ENCODE results near the gene PDCD4. TPM values are rescaled to one million over a fixed set of nuclear protein-coding genes. Genes with fewer than 3 reads are reported as not detected.

The PDCD4 gene
- total and polyA plus RNA-seq, 2 of the 8 experiments (the other 6 are each of a cell fraction or from before 2014, with no cell fraction given) = 3.3 to 26.8 TPM

GRCh38 chr10:110858297-110858934 is 13.3 kb upstream of the PDCD4 start:
- no peak overlapping the region for H3K4me3 ChIP-seq (ENCODE audit: extremely low read depth in 1 of 4, insufficient read depth in 2 of 4, low read depth in 3 of 4, low read length in 4 of 4)
- FAIRE-seq = no peak
- POLR2A ChIA-PET (ENCODE audit: partially characterized antibody) = no interaction called here
- no peak for TF ChIP-seq HDAC6 (IDR thresholded peaks at IDR 0.05; ENCODE audit: low read depth, low read length)
- no peak for TF ChIP-seq MAFK (IDR thresholded peaks at IDR 0.05; ENCODE audit: low read depth, low read length)
- TF ChIP-seq GTF2F1 (IDR thresholded peaks at IDR 0.05; ENCODE audit: borderline replicate concordance, low read depth, low read length) = no peak
- no peak for TF ChIP-seq NRF1 (IDR thresholded peaks at IDR 0.05; ENCODE audit: low read depth, low read length)
- no peak for TF ChIP-seq PHF8 (conservative IDR thresholded peaks at IDR 0.05; ENCODE audit: low read depth, low read length)
- no peak for TF ChIP-seq CHD1 (IDR thresholded peaks at IDR 0.05; ENCODE audit: low read depth, low read length)
- no peak for TF ChIP-seq SP2 (IDR thresholded peaks at IDR 0.05; ENCODE audit: low read length)
- no peak for TF ChIP-seq NANOG (IDR thresholded peaks at IDR 0.05; ENCODE audit: insufficient read depth, low read depth, low read length, poor library complexity, severe bottlenecking)
- no peak for TF ChIP-seq JUND (IDR thresholded peaks at IDR 0.05; ENCODE audit: low read length)
- TF ChIP-seq ATF2 (IDR thresholded peaks at IDR 0.05; ENCODE audit: low read length) = no peak
- TF ChIP-seq POLR2AphosphoS5 (IDR thresholded peaks at IDR 0.05; ENCODE audit: low read depth, low read length) = no peak
- TF ChIP-seq TEAD4 (IDR thresholded peaks at IDR 0.05; ENCODE audit: low read depth, low read length) = no peak
- no peak for TF ChIP-seq BCL11A (IDR thresholded peaks at IDR 0.05; ENCODE audit: low read depth in 2 of 2, low read length in 2 of 2)

More at GRCh38 chr10:110858297-110858934, 13.3 kb upstream of the PDCD4 start:
- Histone ChIP-seq H2BK20ac (ENCODE audit: low read length) (no peak overlapping the region), H3K18ac (ENCODE audit: extremely low read depth, low read length) (no peak overlapping the region), H3K23me2 (ENCODE audit: low read depth, low read length) (no peaks in the 10 kb centered on the region; the same call in 1 of the 2 replicates), H2AFZ (ENCODE audit: low read length) (no peak overlapping the region), H3K79me1 (ENCODE audit: low read depth, low read length) (no peaks in the 10 kb centered on the region), H3K56ac (replicated peaks; ENCODE audit: insufficient read length, low read depth, low read length) (no peak overlapping the region), H2BK15ac (ENCODE audit: low read length) (no peak overlapping the region), H3K36me3 (ENCODE audit: control insufficient read depth in 2 of 4, insufficient read depth in 4 of 4, low read length in 3 of 4) (no peaks in the 10 kb centered on the region; a peak in 1 of 8 replicates), H3K14ac (ENCODE audit: insufficient read length) (no peak overlapping the region), H4K5ac (ENCODE audit: insufficient read length, low read depth, low read length) (no peak overlapping the region), H2BK12ac (ENCODE audit: low read depth, low read length) (no peak overlapping the region), H4K91ac (replicated peaks; ENCODE audit: insufficient read length, low read length) (no peak overlapping the region), H4K8ac (ENCODE audit: extremely low read depth, insufficient read depth, low read length) (no peak overlapping the region), H3K4ac (replicated peaks; ENCODE audit: insufficient read length, low read depth, low read length) (no peak overlapping the region), H3K79me2 (ENCODE audit: control insufficient read depth in 1 of 2, insufficient read depth in 2 of 2, low read length in 2 of 2) (no peaks in the 10 kb centered on the region), H4K20me1 (replicated peaks in 1 of 2; ENCODE audit: control insufficient read depth in 1 of 2, insufficient read depth in 2 of 2, low read length in 2 of 2) (no peaks in the 10 kb centered on the region), H2AK5ac (ENCODE audit: low read depth, low read length) (no peak overlapping the region), H3K27ac (ENCODE audit: low read depth, low read length) (no peak overlapping the region), H3K4me1 (replicated peaks in 1 of 4; ENCODE audit: control insufficient read depth in 3 of 4, insufficient read depth in 4 of 4, low read length in 3 of 4) (no peaks in the 10 kb centered on the region), H2BK120ac (replicated peaks; ENCODE audit: low read depth, low read length) (no peak overlapping the region), H2BK5ac (ENCODE audit: low read depth, low read length) (no peak overlapping the region), H3K9me3 (ENCODE audit: insufficient read depth in 2 of 2, low read depth in 1 of 2, low read length in 1 of 2) (no peaks in the 10 kb centered on the region), H3K4me2 (ENCODE audit: insufficient read depth in 1 of 2, low read depth in 2 of 2, low read length in 2 of 2) (no peak overlapping the region), H3K23ac (ENCODE audit: insufficient read length) (no peak overlapping the region), H3K27me3 (replicated peaks in 1 of 4; ENCODE audit: control insufficient read depth in 3 of 4, extremely low read depth in 1 of 4, insufficient read depth in 3 of 4, low read length in 3 of 4) (no peaks in the 10 kb centered on the region), H3K9ac (replicated peaks in 1 of 4; ENCODE audit: extremely low read depth in 1 of 4, low read depth in 3 of 4, low read length in 3 of 4) (no peak overlapping the region)
- CTCF ChIA-PET (ENCODE audit: partially characterized antibody) = interaction anchor here (0.6 to 1.3 kb wide), 7 partner anchors 9 to 178 kb away, joined by 3 to 6 read pairs (median 3); no protein-coding TSS in a partner anchor
- DNase-seq (ENCODE audit: low read depth in 1 of 2, low spot score in 2 of 2) = no peak
- 83% methylated on average over 1 of the region's 1 CpG; no CpG with 5 or more reads in 1 of the 2 experiments for WGBS, 2 experiments (ENCODE audit: extremely low coverage in 1 of 2, insufficient coverage in 1 of 2, insufficient read length in 1 of 2, insufficient replicate concordance in 2 of 2, low coverage in 1 of 2, low lambda C conversion rate in 2 of 2, missing lambda C conversion rate in 1 of 2)
